Astrocyte of the cerebellum (primary cell): Measurements from ENCODE around the gene PSMB3.
"Not testable (repeated sequence)": the region's sequence is repeated elsewhere in the genome, so short reads cannot be mapped to it uniquely, and the experiment has no call there.

Experiments used
- DNase-seq: peaks from one replicate; pipeline ENCODE4 v3.0.0-alpha.2; 2011; ENCODE audit warnings: low read depth
- H3K4me3 ChIP-seq: 2 replicates; pipeline ENCODE4 v1.5.1; 2011; ENCODE audit warnings: mild to moderate bottlenecking, low read depth, low read length, moderate library complexity
- CTCF ChIP-seq: IDR thresholded peaks from 2 replicates; pipeline ENCODE4 v1.5.1; 2012; ENCODE audit warnings: low read length, low read depth, moderate library complexity, mild to moderate bottlenecking; ENCODE audit errors: missing control alignments
- in situ Hi-C: cut with HindIII; loops from 2 replicates; pipeline ENCODE4 v1.10.0; 2017; ENCODE audit warnings: low sequenced_read_pairs

Gene PSMB3

GRCh38 chr17:38786372-38786771, 33.8 kb downstream of the PSMB3 start:
- no peak overlapping the region for H3K4me3 ChIP-seq
- DNase-seq = no peak
- in situ Hi-C loops = no loop called here
- no peak for TF ChIP-seq CTCF

- in situ Hi-C loops, H3K4me3 ChIP-seq: not testable (repeated sequence)
Observed at GRCh38 chr17:38787999-38788398, 35.5 kb downstream of the PSMB3 start.

GRCh38 chr17:38789185-38789584, 36.6 kb downstream of the PSMB3 start:
- no peak for DNase-seq
- no peak overlapping the region for H3K4me3 ChIP-seq
- in situ Hi-C loops = no loop called here
- TF ChIP-seq CTCF = no peak

More at GRCh38 chr17:38787999-38788398, 35.5 kb downstream of the PSMB3 start:
- DNase-seq = not testable (repeated sequence)

- H3K4me3 ChIP-seq, in situ Hi-C loops, DNase-seq: not testable (repeated sequence)
Observed at GRCh38 chr17:38790148-38790707, 37.7 kb downstream of the PSMB3 start.

GRCh38 chr17:38791162-38791561, 38.6 kb downstream of the PSMB3 start:
- H3K4me3 ChIP-seq = no peak overlapping the region
- DNase-seq = no peak
- TF ChIP-seq CTCF = no peak
- in situ Hi-C loops = no loop called here

- in situ Hi-C loops = no loop called here
- no peak for TF ChIP-seq CTCF
- DNase-seq = no peak
- H3K4me3 ChIP-seq = no peak overlapping the region
Observed at GRCh38 chr17:38794221-38794620, 41.7 kb downstream of the PSMB3 start.

- no peak for TF ChIP-seq CTCF
- in situ Hi-C loops = no loop called here
- DNase-seq = no peak
- no peak overlapping the region for H3K4me3 ChIP-seq
Observed at GRCh38 chr17:38796451-38797157, 44.1 kb downstream of the PSMB3 start.
